ENCODE data around the gene TEKT2.

TEKT2 gene

DNA sequence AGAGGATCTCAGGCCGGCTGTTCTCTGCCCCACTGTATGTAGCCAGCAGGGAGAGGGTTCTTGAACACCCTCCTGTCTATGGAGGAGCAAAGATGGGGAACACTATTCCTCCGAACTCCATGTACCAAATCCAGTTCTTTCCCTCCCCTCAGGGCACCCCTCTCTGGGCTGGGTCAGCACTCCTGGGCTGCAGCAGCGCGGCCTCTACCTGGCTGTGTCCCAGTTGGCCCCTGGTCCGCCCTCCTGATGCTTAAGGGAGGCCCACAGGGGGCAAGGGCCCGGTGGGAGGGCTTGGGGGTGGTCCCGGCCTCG lies 4.3 kb downstream of the TEKT2 start:
- no peak for DNase-seq

DNA sequence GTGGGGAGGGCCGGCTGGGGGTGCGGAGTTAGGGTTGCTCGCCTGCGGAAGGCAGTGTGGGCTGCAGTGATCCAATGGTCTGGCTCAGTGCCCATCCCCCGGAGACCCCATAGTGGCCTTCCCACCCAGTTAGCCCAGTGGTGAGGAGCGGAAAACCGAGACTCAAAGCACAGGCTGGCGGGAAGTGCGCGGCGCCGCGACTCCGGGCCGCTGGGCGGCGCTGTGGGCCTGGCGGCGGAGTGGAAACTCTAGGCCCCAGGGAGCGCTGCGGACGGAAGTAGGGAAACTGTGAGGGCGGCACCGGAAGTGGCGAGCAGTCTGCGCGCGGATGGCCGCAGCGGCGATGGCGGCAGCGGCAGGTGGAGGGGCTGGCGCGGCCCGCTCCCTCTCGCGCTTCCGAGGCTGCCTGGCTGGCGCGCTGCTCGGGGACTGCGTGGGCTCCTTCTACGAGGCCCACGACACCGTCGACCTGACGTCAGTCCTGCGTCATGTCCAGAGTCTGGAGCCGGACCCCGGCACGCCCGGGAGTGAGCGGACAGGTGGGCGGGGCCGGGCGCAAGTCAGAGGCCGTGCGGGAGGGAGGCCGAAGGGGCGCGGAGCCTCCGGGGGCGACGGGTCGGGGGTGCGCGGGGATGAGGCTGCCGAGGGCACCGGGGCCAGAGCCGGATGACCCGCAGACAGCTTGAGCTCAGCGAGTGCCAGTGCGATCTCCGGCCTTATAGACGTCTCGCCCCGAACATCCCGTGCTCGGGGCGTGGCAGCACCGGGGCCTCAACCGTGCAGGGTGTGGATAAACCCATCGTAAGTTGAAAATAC lies 4.9 kb downstream of the TEKT2 start, which contains the start of gene ADPRS:
ADPRS (plus strand) TSS at position 316 of the 816 bp plus-strand sequence; CDS start at position 329, 13 bp downstream.
- DNase-seq = peak; percentile 88

DNA sequence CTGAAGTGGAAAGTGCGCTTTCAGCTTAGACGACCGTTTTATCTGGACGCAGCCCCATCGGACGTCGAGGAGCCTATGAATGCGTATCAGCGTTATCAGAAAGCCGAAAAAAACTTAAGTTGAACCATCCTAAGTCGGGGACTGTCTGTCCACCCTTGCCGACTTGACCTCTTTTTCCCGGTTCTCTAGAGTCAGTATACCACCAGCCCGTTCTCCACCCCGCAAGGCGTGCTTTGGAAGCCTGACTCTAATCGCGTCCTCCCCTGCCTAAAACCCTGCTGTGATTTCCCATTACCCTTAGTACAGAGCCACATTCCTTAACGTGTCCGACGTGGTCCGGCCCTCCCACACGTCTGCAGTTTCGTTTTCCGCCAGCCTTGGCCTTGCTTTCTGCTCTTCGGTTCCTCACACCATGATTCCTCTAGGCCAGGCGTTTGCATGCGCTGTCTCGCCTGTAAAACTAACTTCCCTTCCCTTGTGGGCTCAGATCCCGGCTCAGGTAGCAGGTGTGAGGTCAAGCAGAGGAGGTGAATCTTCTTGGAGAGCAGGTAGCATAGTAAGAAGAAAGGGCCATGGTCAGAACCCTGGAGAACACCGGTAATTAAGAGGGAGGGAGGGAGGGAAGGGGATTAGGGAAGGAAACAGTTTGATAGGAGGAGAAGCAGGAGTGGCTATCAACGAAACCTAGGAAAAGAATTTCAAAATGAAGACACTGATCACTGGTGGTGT lies 5.7 kb downstream of the TEKT2 start:
- peak; percentile 65 for DNase-seq

DNA sequence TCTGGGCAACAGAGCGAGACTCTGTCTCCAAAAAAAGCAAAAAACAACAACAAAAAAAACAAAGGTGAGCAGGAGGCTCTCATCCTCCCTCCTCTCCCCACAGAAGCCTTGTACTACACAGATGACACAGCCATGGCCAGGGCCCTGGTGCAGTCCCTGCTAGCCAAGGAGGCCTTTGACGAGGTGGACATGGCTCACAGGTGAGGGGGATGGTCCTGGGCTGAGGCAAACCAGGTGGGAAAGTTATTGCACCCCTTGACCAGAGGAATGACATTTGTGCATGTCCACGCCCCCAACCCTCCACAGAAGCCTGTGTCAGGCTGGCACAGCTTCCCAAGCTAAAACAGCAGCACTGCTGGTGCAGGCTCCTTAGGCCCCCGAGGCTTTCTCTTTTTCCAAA lies 7.2 kb downstream of the TEKT2 start:
- no peak for DNase-seq

DNA sequence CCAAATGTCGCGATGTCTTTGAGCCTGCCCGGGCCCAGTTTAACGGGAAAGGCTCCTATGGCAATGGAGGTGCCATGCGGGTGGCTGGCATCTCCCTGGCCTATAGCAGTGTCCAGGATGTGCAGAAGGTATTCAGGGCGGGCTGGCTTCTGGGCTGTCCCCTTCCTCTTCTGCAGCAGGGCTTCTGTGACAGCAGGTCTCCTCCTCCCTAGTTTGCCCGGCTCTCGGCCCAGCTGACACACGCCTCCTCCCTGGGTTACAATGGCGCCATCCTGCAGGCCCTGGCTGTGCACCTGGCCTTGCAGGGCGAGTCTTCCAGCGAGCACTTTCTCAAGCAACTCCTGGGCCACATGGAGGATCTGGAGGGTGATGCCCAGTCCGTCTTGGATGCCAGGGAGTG lies 7.8 kb downstream of the TEKT2 start:
- no peak for DNase-seq

DNA sequence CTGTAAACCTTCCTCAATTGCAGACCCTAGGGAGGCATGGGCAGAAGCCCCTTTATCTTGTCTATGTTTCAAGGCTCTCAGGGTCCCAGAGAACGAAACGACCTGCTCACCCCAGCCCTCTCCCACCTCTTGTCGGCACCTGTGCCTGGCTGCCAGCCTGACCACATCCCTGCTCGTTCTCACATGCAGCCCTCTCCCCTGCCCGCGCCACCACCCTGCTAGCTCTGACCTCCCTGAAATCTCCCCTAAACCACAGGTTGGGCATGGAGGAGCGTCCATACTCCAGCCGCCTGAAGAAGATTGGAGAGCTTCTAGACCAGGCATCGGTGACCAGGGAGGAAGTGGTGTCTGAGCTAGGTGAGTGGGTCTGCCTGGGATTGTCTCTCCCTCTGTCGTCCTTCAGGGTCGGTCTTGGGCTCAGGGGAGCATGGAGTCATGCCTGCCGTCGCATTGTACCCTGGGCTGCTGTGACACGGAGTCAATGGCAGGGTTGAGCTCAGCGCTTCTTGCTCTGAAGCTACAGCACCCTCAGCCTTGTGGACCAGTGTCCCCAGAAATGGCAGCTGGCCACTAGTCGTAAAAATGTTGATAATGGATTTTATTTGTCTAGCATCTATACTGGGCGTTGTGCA lies 8.4 kb downstream of the TEKT2 start:
- no peak for DNase-seq

DNA sequence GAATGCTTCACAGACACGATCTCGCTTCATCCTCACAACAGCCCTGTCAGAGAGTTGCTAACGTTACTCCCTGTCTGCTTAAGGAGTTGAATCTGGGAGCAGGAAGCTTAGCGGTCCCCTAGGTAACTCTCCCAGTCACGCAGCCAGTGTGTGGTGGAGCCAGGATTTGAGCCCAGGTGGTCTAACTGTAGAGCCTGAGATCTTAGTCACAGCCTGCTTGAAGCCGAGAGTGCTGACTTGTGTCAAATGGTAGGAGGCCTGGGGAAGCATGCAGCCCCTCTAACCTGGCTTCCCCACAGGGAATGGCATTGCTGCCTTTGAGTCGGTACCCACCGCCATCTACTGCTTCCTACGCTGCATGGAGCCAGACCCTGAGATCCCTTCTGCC lies 8.9 kb downstream of the TEKT2 start:
- DNase-seq = no peak

DNA sequence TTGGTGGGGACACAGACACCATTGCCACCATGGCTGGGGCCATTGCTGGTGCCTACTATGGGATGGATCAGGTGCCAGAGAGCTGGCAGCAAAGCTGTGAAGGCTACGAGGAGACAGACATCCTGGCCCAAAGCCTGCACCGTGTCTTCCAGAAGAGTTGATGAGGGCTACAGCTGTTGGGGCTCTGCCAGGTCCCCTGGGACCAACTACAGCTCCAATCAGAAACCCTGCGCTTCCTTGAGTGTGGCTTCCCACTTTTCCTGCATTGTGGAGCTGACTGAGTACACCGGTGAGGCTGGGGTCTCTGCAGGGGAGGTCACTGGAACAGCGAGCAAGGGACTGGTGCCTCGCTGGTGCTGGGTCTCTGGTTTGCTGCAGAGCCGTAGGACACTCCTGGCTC lies 9.3 kb downstream of the TEKT2 start:
- no peak for DNase-seq

DNA sequence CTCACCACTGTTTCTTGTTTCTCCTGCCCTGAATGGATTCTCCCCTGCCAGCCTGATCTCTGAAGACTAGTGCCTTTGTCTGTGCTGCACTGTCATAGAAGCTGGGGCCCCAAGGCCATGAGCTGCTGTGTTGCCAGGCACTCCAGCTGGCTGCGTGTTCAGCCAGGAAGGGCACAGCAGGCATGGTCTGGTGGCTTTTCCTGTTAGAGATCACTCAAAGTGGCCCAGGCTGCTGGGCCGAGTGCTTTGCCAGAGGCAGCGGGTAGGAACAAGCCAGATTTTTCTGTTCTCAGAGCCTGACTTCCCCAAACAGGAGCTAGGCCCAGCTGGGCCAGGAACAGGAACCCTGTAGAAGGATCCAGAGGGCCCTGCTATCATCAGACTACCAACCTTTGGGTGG lies 10.0 kb downstream of the TEKT2 start:
- no peak for DNase-seq

DNA sequence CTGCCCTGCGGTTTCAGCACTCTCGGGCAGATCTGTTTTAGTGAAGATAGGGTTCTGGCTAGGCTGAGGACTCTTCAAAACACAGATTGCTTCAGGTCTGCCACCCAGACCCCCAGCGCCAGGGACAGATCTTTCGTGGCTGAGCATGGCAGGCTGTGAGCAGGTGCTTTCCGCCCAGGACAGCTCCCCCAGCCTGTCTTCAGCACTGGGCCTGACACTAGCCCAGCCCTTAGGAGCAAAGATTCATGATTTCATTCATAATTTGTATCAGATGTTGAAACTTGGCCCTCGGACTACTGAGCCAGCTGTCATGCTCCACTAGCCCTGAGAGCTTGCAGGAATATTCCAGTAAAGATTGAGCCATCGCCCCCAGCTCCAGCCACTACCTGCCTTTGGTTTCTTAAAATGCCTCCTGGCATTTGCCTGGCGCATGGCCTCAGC lies 10.7 kb downstream of the TEKT2 start:
- DNase-seq = no peak

DNA sequence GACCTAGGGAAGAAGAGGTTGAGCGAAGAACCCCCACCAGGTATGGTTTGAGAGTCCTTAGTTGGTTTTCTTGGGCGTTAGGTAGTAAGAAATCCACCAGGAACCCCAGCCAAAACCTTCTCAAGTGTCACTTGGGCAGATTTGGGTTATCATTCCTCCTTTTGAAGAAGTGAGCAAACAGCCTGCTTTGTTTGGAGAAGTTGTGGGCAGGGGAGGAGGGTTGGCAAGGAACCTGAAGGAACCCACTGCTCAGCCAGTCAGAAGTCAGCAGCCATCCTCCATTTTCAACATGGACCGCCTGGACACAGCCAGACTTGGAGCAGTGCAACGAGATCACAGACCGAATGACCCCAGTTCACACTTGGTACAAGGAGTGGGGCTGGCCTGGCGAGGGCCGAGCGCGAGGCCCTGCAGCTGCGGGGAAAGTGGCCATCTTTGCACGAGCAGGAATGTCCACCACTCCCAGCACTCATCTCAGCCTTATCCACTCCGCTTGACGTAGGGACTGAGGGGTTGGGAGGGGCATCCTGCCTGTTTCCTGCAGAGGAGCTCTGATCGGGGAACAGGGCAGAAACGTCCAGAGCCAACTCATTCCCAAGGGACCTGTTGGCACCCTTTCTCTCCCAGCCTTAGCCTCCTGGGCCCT lies 12.0 kb downstream of the TEKT2 start:
- no peak for DNase-seq

DNA sequence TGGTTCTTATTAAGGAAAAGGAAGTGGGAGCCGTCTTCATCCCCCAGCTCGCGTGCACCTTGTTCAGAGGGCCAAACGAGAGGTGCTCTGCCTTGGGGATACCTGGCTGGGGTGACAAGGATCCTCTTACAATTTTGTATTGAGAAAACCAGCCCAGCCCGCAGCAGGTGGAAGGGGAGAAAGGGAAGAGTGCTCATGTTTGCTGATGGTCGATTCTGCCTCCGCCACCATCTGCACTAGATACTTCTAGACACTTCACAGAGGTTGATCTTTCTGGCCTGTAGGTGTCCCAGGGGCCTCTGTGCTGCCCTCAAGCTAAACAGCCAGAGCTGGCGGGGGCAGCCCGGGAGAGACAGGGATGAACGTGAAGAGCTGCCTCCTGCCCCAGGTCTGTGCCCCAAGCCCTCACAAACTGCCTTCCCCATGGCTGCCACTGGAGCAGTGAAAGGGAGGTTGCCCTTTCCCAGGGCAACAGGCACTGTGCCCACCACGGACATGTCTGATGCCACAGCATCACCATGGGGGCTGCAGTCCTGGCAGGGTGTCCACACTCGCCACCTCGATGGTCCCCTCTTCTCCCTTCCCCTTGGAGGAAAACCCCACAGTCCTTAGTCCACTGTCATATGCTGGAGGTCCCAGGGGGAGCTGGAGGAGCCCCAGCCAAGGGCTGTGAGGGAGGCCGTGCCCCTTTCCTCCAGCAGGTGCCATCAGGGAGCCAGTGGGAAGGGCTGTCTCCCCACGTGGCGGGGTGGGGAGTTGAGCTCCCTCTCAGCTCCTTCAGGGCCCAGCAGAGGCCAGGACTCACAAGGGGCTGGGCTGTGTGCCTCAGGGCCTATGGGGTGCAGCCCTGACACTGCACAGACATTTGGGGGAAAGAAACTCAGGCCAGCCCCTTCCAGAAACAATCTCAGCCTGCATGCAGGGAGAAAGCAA lies 12.9 kb downstream of the TEKT2 start:
- peak; percentile 40 for DNase-seq

DNA sequence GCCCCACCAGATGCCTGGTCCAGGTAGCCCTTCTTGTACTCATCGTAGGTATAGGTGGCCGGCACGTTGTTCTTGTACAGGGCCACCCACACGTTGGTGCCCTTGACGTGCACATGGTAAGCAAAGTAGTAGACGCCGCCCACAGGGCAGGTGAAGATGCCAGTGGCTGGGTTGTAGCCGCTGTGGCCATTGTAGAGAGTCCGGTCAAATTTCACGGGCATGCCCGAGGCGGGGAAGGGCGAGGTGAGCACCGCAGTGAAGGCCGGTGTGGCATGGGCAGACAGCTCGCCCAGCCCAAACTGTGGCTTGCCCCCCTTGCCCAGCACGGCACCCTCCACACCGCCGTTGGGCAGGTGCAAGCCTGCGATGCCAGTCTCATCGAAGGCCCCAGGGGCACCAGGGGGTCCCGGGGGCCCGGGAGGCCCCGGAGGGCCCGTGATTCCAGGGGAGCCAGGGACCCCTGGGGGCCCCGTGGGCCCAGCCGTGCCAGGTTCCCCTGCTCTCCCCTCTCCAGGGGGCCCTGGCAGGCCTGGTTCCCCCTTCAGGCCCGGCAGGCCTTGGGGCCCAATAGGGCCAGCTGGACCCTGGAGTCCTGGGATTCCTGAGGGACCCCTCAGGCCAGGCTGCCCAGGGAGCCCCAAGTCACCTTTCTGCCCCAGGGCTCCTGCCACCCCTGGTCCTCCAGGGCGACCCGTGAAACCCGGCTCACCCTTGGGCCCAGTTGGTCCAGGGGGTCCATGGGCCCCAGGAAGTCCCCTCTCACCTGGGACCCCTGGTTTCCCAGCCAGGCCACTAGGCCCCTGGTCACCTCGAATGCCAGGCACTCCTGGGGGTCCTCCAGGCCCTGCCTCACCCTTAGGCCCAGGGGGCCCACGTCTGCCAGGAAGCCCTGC lies 14.0 kb downstream of the TEKT2 start:
- no peak for DNase-seq

DNA sequence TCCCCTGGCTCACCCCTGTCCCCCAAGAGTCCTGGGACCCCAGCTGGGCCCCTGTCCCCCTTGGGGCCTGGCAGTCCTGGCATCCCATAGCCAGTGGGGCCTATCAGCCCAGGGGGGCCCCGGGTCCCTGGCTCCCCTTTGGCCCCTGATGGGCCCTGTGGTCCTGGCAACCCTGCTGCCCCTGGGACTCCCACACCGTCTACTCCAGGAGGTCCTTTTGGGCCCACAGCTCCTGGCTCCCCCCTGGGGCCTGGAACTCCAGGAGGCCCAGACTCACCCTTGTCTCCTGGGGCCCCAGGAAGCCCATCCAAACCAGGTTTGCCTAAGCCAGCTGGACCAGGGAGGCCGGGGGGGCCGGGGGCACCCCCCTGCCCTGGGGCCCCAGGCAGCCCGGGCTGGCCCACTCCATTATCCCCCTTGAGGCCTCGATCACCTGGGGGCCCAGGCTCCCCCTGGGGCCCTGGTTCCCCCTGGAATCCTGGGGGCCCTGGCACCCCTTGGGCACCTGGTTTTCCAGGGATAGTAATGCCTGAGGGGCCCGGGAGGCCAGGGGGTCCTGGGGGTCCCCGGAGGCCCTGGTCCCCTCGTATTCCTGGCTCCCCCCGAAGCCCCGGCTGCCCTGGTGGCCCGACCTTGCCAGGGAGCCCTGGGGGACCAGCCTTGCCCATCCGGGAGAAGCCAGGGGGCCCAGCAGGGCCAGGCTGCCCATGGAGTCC lies 14.9 kb downstream of the TEKT2 start:
- no peak for DNase-seq

DNA sequence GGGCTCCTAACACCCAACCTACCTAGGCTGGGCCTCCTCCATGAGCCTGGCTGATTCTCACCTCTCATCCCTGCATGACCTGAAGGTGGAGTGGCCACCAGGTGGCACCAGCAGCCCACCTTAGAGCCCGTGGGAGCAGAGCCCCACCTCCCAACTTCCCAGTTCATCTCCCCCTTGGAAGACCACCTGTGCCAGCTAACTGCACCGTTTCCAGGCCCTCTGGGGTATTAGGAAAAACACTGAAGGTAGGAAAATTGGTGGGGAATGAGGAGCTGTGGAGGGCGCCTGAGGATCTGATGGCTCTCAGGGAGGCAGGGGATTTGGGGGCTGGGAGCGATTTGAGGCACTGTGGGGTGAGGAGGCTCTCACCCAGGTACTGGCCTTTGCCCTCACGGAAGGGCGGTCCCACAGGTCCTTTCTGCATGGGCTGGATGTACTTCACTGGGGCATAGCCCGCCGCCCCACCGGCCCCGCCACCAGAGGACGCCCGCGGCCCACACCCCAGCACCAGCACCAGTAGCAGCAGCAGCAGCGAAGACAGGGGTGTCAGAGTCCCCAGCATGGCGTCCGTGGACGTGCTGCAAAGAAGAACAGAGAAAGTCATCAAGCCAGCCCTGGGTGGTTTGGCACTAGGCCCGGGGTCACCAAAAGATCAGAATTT lies 15.9 kb downstream of the TEKT2 start:
- peak; percentile 77 for DNase-seq

DNA sequence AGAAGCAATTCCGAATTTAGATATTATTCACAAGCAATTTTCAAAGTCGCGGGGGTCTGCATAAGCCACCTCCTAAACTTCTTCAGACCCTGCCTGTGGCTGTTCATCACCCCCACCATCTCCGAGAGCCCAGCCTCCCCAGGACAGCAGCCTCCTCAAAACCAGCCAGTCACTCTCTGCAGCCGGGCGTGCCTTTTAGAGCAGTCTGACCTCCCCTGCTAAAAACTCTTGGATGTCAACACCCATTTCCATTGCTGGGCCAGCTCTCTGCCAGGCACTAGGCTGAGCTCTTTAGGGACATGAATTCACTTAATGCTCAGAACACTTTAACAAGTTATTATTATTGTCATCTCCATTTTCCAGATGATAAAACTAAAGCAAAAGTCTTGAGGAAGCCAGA lies 16.5 kb downstream of the TEKT2 start:
- no peak for DNase-seq

DNA sequence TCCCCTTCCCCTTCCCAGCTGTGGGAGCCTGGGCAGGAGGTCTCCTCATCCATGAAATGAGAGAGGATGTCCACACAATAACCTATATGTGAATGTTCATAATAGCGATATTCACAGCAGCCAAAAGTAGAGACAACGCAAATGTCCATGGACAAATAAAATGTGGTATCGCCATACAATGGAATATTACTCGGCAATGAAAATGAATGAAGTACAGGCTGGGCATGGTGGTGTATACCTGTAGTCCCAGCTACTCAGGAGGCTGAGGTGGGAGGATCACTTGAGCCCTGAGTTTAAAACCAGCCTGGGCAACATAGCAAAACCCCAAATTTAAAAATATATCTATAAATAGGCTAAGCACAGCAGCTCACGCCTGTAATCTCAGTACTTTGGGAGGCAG lies 17.7 kb downstream of the TEKT2 start:
- no peak for DNase-seq

DNA sequence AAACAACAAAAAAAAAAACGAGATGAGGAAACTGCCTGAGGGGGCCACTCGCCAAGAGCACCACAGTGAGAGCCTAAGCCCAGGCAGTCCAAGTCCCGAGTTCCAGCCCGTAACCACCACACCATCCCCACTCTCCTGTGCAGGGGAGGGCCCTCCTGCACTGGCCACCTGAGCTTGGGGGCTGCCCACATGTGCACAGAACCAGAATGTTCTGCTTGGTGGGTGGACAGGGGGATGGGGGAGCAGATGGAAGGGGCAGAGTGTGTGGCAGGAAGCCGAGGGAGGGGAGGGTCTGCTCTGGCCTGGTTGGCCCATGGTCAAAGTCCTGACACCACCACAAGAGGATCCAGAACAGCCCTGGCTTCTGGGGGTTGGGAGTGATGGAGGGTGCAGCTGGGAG lies 22.4 kb downstream of the TEKT2 start:
- no peak for DNase-seq

DNA sequence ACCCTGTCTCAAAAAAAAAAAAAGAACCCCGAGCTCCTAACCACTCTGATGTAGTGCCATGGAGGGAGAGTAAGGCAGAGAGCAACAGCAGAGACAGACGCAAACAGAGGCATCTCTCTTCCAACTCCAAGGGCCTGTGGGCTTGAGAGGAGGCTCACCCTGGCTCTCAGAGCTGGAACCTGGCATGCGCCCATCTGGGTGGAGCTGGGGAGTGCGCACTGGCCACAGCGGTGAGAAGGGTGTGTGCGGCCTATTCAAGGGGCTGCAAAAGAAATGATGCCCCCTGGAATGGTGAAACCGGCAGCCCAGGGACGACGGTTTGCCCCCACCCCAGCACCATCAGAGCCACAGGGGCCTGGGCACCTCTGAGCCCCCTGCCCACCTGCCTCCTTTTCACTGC lies 23.5 kb downstream of the TEKT2 start:
- DNase-seq = no peak

DNA sequence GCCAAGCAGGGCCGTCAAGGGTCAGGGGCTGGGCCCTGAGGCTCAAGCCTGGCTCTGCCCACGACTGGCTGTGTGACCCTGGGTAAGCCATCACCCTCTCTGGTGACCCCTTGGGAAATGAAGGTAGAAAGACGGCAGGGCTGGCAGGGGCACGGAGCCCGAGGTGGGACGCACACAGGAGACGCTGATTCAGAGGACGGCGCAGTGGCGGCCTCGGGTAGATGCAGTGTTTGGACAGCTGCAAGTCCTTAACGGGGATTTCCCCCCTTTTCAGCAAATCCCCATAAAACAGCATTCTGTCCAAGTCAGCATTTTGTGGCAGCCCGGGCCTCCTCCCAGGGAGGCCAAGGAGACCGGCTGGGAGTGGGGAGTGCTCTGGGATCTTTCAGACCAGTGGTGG lies 24.4 kb downstream of the TEKT2 start:
- DNase-seq = peak; percentile 90

Measured in EL (cell line).